MM.1S (cell line): ENCODE results near the gene ACTRT3.

Experiments used
- DNase-seq: peaks from one replicate; pipeline ENCODE4 v3.0.0-alpha.2; 2015
- H2AFZ ChIP-seq: fragments of 300-600 bp; sonication (generic); 2 replicates; pipeline ENCODE4 v1.6.0; 2016; ENCODE audit warnings: antibody characterized with exemption, low read length
- H3F3A ChIP-seq: fragments of 300-600 bp; sonication (generic); 2 replicates; pipeline ENCODE4 v1.6.1; 2016; ENCODE audit warnings: mild to moderate bottlenecking, antibody characterized with exemption, low read length, moderate library complexity, mixed read lengths; ENCODE audit not compliant: insufficient read depth
- H3K27ac ChIP-seq: fragments of 300-600 bp; sonication (generic); 2 replicates; pipeline ENCODE4 v1.5.1; 2016; ENCODE audit warnings: mild to moderate bottlenecking, low read length
- H3K27me3 ChIP-seq: fragments of 300-600 bp; sonication (generic); replicated peaks from 2 replicates; pipeline ENCODE4 v1.6.0; 2016; ENCODE audit warnings: low read length; ENCODE audit not compliant: insufficient read depth
- H3K36me3 ChIP-seq: fragments of 300-600 bp; sonication (generic); replicated peaks from 2 replicates; pipeline ENCODE4 v1.6.1; 2016; ENCODE audit warnings: mild to moderate bottlenecking, low read length, mixed read lengths; ENCODE audit not compliant: insufficient read depth
- H3K4me1 ChIP-seq: fragments of 300-600 bp; sonication (generic); 2 replicates; pipeline ENCODE4 v1.6.1; 2016; ENCODE audit warnings: low read length, mixed read lengths
- H3K4me2 ChIP-seq: fragments of 300-600 bp; sonication (generic); 2 replicates; pipeline ENCODE4 v1.6.0; 2016; ENCODE audit warnings: low read depth, low read length
- H3K4me3 ChIP-seq: fragments of 300-600 bp; sonication (generic); 2 replicates; pipeline ENCODE4 v1.5.1; 2016; ENCODE audit warnings: low read length, mixed read lengths
- H3K79me2 ChIP-seq: fragments of 300-600 bp; sonication (generic); 2 replicates; pipeline ENCODE4 v1.6.1; 2016; ENCODE audit warnings: mixed run types, low read length, mixed read lengths
- H3K9ac ChIP-seq: fragments of 300-600 bp; sonication (generic); 2 replicates; pipeline ENCODE4 v1.6.1; 2016; ENCODE audit warnings: low read length, mixed read lengths
- H3K9me2 ChIP-seq: fragments of 300-600 bp; sonication (generic); replicated peaks from 2 replicates; pipeline ENCODE4 v1.6.1; 2016; ENCODE audit warnings: mild to moderate bottlenecking, low read length, mixed read lengths; ENCODE audit not compliant: insufficient read depth
- H3K9me3 ChIP-seq: fragments of 300-600 bp; sonication (generic); replicated peaks from 2 replicates; pipeline ENCODE4 v1.6.1; 2016; ENCODE audit warnings: mild to moderate bottlenecking, low read length, mixed read lengths; ENCODE audit not compliant: insufficient read depth
- H4K20me1 ChIP-seq: fragments of 300-600 bp; sonication (generic); 2 replicates; pipeline ENCODE4 v1.6.1; 2016; ENCODE audit warnings: mild to moderate bottlenecking, low read length, moderate library complexity, mixed read lengths; ENCODE audit not compliant: insufficient read depth
- EZH2 ChIP-seq: fragments of 300-600 bp; sonication (generic); optimal IDR thresholded peaks from 2 replicates; pipeline ENCODE3; 2017; ENCODE audit warnings: low read depth, mild to moderate bottlenecking, antibody characterized with exemption, low read length, mixed read lengths
- EZH2phosphoT487 ChIP-seq: fragments of 300-600 bp; sonication (generic); IDR thresholded peaks from 2 replicates; pipeline ENCODE4 v1.6.1; 2018; ENCODE audit warnings: antibody characterized with exemption, low read length
- TF ChIP-seq, protein P1 (sequence below): fragments of 300-600 bp; sonication (generic); IDR thresholded peaks from 2 replicates; pipeline ENCODE4 v1.5.1; 2016; ENCODE audit warnings: antibody characterized with exemption, low read length, mixed read lengths

Gene ACTRT3

DNA sequence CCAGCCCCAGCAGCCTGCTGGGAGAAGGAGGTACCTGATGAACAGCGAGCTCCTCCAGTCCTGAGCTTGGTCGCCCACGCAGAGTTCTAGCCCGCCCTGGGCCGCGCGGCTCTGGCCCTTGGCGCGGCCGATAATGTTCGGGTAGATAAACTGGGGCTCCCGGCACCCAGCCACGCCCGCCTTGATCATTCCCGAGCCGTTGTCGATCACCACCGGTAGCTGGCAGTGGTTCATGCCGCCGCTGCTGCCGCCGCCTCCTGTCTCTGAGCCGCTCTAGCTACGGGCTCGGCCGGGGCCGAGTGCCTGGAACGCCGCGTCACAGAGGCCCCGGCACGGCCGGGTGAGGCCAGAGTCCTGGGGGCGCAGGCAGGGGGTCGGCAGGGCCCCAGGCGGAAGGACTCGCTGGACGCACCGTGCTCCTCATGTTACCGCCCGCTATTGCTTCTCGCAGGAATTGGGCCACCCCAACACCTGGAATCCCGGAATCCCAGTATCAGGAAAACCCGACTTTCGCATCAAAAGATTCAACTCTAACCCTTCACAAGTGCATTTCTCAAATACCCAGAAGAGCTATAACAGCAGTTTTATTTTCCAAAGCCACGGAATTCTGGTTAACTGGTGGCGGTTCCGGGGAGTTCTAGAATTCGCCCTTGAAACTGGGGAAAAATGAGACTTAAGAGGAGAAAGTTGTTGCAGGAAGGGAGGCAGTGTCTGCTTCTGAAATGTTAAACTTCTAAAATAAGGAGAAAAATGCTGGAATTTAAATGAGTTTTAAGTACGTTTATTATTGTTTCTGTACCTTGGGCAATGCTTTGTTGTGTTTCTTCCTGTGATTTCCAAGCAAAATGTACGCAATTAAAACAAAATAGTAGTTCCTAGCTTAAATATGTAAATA, at the start of gene ACTRT3:
TSS of gene ACTRT3 (minus strand) at position 275 of the 895 bp plus-strand sequence. CDS start at position 234, 41 bp downstream.
- peak within 1 kb of the TSS; percentile 25; the same call in 1 of the 2 replicates for H3K27ac ChIP-seq
- H3K27me3 ChIP-seq = 0 out of 2 replicates have a peak, but pooled peaks cover 5% of the 10 kb centered on the region
- H3K4me1 ChIP-seq = peaks cover 5% of the 10 kb centered on the region
- peaks cover 12% of the 10 kb centered on the region for H3K79me2 ChIP-seq
- no peaks in the 10 kb centered on the region for H3K9me3 ChIP-seq
- H4K20me1 ChIP-seq = no peaks in the 10 kb centered on the region
- H3K36me3 ChIP-seq = no peaks in the 10 kb centered on the region
- H3K9me2 ChIP-seq = no peaks in the 10 kb centered on the region
- DNase-seq = peak; percentile 75
- H3K9ac ChIP-seq = peak within 1 kb of the TSS; percentile 32; the same call in 1 of the 2 replicates
- H3K4me2 ChIP-seq = peak within 1 kb of the TSS; percentile 81
- H3F3A ChIP-seq = peaks cover 66% of the 10 kb centered on the region
- peak within 1 kb of the TSS; percentile 62 for H3K4me3 ChIP-seq
- peak within 1 kb of the TSS; percentile 82 for H2AFZ ChIP-seq
- TF ChIP-seq EZH2phosphoT487 = no peak
- TF ChIP-seq, protein P1, sequence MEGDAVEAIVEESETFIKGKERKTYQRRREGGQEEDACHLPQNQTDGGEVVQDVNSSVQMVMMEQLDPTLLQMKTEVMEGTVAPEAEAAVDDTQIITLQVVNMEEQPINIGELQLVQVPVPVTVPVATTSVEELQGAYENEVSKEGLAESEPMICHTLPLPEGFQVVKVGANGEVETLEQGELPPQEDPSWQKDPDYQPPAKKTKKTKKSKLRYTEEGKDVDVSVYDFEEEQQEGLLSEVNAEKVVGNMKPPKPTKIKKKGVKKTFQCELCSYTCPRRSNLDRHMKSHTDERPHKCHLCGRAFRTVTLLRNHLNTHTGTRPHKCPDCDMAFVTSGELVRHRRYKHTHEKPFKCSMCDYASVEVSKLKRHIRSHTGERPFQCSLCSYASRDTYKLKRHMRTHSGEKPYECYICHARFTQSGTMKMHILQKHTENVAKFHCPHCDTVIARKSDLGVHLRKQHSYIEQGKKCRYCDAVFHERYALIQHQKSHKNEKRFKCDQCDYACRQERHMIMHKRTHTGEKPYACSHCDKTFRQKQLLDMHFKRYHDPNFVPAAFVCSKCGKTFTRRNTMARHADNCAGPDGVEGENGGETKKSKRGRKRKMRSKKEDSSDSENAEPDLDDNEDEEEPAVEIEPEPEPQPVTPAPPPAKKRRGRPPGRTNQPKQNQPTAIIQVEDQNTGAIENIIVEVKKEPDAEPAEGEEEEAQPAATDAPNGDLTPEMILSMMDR = 0 out of 2 replicates have a peak, but pooled peaks have one; percentile 16

DNA sequence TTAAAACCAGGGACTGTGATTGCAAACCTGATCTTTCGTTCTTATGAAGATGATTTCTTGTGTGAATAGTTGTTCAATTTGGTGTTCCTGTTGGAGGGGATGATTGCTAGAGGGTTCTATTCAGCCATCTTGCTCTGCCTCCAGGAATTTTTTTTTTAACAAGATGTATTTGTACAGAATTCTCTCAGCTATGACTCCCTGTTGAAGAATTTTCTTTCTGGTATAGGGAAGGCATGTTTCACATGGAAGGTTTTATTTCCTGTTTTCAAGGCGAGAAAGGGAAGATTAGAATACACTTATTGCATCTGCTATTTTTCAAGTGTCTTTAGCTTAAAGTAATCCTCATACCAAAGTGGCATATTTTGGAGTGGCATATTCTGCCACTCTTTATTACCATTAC, 49.0 kb upstream of the ACTRT3 start:
- Histone ChIP-seq H3F3A (no peaks in the 10 kb centered on the region), H3K4me1 (no peaks in the 10 kb centered on the region), H3K9me2 (no peaks in the 10 kb centered on the region), H3K9me3 (0 out of 2 replicates have a peak, but pooled peaks cover 4% of the 10 kb centered on the region), H3K4me2 (no peak overlapping the region), H3K27ac (no peak overlapping the region), H3K36me3 (no peaks in the 10 kb centered on the region), H3K79me2 (no peaks in the 10 kb centered on the region), H2AFZ (no peak overlapping the region), H3K4me3 (no peak overlapping the region), H4K20me1 (no peaks in the 10 kb centered on the region), H3K9ac (no peak overlapping the region), H3K27me3 (no peaks in the 10 kb centered on the region)
- DNase-seq = no peak
- no peak for TF ChIP-seq EZH2phosphoT487
- TF ChIP-seq, protein P1 = no peak
- no peak for TF ChIP-seq EZH2

DNA sequence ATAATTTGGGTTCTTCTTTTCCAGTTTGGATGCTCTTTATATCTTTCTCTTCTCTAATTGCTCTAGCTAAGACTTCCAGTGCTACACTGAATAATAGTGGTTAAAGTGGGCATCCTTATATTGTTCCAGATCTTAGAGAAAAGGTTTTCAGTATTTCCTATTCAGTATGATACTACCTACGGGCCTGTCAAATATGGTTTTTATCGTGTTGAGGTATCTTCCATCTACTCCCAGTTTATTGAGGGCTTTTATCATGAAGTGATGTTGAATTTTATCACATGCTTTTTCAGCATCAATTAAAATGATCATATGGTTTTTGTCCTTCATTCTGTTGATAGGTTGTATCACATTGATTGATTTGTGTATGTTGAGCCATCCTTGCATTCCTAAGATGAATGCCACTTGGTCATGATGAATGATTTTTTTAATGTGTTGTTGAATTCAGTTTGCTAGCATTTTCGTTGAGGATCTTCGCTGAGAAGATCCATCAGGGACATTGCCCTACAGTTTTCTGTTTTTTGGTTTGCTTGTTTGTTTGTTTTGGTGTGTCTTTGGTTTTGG, 46.3 kb upstream of the ACTRT3 start:
- Histone ChIP-seq H3K4me1 (no peaks in the 10 kb centered on the region), H3K4me2 (no peak overlapping the region), H3K9me2 (no peaks in the 10 kb centered on the region), H2AFZ (no peak overlapping the region), H3K9ac (no peak overlapping the region), H3K36me3 (no peaks in the 10 kb centered on the region), H3K9me3 (0 out of 2 replicates have a peak, but pooled peaks cover 4% of the 10 kb centered on the region), H3K79me2 (no peaks in the 10 kb centered on the region), H4K20me1 (no peaks in the 10 kb centered on the region), H3F3A (peaks cover 10% of the 10 kb centered on the region; the same call in 1 of the 2 replicates), H3K27ac (no peak overlapping the region), H3K27me3 (no peaks in the 10 kb centered on the region), H3K4me3 (no peak overlapping the region)
- DNase-seq = no peak
- no peak for TF ChIP-seq EZH2
- TF ChIP-seq EZH2phosphoT487 = no peak
- TF ChIP-seq, protein P1 = no peak
